ENCODE results near the gene ST6GALNAC3.
"Not testable (repeated sequence)": the region's sequence is repeated elsewhere in the genome, so short reads cannot be mapped to it uniquely, and the experiment has no call there.

Gene ST6GALNAC3

GRCh38 chr1:76073481-76073880 is 1.1 kb upstream of the ST6GALNAC3 start:
- DNase-seq (ENCODE audit: low read depth): peak; percentile 78

- DNase-seq (ENCODE audit: low read depth): no peak
Measured at GRCh38 chr1:76075188-76075489, 593 bp downstream of the ST6GALNAC3 start.

DNA sequence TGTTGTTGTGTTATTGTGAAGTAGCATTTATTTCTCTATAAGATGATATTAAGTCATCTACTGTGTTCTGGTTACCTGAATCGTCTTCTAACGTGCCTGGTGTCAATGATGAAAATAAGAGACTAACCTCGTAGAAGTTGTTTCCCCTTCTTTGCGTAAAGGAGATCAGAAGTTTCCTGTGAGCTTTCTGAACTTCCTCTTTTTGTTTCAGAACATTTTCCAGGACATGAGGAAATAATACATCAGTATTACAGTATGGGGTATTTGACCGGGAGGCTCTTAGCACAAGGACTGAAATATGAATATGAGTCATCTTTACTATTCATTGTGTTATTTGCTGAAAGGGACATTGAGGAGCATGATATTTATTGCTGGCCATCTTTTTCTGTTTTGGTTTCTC is 1.3 kb downstream of the ST6GALNAC3 start:
- peak; percentile 38 for DNase-seq (ENCODE audit: low read depth)

DNA sequence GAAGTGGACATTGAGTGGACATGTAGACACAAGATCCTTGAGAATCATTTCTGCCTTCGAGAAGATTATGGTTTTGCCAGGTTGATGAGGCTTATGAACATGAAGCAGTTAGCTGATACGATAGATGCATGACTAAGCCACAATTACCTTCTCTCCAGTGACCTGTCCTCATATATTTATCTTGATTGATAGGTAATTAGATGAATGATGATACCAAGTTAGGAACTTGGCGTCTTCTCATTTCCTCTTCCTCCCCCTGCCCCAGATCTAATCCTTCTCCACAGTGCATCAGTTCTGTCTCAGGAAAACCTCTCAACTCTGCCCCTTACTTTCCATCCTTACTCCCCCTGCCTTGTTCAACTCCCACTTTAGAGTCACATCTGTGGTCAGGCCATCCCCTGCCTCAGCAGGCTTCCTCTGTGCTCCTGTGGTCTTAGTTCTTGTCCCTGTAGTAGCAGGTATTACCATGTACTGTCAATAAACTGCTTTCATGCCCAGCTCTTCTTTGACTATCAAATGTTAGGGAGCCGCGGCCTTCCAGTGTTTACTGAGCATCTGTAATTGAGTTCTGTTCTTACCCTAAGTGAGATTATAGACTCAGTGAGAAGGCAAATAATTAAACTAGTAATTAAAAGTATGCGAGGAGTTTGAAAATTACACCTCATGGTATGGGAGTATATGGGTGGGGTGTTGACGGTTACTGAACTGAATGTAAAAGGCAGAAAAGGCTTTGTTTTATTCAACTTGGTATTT is 5.1 kb downstream of the ST6GALNAC3 start:
- DNase-seq (ENCODE audit: low read depth): no peak

DNA sequence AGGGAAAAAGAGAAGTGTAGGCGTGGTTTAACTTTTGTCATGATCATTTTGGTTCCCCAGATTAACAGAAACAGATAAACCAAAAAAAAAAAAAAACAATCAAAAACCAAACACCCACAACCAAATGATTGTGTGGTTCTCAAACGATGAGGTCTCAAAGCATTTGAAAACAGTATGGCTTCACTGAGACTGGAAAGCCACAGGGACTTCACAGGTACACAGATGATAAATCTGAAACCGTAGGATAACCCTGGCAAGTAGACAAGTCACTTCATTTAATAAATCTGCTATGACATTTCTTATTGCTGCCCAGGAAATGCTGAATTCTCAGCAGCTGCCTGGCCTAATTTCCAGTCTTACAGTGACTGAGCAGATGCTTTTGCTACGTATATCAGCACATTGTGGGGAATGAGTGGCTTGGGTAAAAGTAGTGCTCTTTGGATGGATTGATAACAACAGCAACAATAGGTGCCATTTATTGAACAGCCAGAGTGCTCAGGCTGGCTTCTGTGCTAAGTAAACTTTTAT is 6.1 kb downstream of the ST6GALNAC3 start:
- DNase-seq (ENCODE audit: low read depth): no peak

DNA sequence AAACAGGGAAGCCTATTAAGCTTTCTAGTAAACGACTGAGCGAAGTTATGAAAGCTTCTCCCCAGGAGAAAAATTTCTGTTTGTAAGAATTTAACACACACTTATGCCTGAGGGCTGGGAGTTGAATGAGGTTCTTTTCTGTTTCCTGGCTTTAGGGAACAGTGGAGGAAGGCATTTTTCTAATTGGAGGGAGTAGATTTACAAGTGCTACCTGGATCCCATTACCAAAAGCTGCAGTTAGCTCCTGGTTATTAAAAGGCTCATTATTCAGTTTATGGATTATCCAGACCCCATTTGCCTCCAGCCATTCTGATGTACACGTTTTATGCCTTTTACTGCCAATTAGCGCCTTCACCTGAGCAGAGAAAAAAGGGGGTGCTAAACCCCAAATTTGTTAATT is 7.5 kb downstream of the ST6GALNAC3 start:
- no peak for DNase-seq (ENCODE audit: low read depth)

DNA sequence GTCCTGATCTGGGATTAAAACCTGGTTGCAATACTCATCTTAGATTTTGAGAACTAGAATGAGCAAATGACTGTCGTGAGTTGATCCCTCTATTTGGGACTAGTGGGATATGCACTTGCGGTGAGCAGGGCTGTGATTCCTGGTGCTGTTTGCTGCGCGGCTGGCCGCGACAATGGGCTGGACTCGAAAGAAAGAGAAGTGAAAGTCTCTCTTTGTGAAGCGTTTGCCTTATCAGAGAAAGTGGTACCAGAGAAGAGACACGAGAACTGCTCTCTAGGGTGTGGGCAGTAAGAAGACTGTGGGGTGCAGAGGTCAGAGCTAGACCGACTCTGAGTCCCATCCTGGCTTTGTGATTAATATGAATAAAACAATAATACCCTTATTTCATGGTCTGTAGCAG is 8.6 kb downstream of the ST6GALNAC3 start:
- DNase-seq (ENCODE audit: low read depth): no peak

DNA sequence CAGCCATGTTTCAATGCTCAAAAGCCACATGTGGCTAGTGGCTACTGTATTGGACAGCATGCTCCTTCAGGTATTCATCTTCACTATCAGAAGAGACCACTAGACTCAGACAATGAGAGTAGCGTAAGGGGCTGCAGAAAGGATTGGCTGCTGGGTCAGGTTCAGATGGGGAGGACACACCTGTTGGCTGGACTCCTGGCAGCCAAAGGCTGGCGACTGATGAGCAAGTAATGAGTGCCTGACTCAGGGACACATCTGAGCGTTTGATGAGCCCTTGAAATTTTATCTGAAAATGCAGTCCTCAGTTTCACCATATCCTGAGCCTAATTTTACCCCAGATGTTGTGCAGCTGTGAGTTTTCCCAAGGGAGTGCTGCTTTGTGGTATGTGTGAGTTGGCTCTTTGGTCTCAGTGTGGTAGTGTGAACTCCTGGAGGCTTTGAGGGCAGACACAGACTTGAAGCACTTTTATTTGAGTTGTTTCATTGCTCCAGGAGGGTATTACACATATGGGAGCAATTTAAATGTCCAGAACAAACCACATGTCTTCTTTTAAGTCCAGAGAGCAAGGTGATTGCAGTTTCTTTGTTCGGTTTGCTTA is 9.6 kb downstream of the ST6GALNAC3 start:
- DNase-seq (ENCODE audit: low read depth): no peak

DNA sequence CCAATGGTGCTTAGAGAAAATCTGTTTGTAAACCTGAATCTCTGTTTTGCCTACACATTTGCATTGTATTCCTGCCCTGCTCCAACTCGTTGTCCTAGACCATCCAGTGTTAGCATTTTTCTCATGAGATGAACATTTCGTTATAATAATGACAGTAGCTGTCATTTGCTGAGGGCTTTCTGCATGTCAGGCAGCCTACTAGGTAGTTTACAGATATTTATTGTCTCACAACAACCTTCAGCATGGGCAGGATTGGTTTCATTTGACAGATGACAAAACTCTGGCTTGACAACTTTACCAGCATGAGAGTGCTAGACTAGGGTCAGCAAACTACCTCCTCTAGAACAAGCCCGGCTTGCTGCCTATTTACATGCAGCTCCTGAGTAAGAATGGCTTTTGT is 10.1 kb downstream of the ST6GALNAC3 start:
- DNase-seq (ENCODE audit: low read depth): no peak

DNA sequence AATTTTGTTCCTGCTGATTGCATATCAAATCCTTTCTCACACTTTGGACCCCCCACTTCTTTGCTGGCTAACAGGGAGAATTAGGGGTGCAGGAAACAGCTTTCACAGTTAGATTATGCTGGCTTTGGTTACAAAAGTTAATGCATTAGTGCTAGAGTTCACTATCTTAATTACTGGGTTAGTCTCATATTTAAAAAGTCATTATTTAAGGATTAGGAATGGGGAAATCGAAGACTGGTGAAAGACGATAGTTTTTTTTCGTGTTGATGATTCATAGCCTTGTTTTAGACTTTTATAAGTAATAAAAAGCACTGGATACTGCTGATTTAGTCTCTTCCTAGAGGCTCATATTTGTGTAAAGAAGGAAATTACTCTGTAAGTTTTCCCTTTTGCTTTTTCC is 11.6 kb downstream of the ST6GALNAC3 start:
- no peak for DNase-seq (ENCODE audit: low read depth)

GRCh38 chr1:76086597-76086996 is 12.1 kb downstream of the ST6GALNAC3 start:
- DNase-seq (ENCODE audit: low read depth): no peak

DNA sequence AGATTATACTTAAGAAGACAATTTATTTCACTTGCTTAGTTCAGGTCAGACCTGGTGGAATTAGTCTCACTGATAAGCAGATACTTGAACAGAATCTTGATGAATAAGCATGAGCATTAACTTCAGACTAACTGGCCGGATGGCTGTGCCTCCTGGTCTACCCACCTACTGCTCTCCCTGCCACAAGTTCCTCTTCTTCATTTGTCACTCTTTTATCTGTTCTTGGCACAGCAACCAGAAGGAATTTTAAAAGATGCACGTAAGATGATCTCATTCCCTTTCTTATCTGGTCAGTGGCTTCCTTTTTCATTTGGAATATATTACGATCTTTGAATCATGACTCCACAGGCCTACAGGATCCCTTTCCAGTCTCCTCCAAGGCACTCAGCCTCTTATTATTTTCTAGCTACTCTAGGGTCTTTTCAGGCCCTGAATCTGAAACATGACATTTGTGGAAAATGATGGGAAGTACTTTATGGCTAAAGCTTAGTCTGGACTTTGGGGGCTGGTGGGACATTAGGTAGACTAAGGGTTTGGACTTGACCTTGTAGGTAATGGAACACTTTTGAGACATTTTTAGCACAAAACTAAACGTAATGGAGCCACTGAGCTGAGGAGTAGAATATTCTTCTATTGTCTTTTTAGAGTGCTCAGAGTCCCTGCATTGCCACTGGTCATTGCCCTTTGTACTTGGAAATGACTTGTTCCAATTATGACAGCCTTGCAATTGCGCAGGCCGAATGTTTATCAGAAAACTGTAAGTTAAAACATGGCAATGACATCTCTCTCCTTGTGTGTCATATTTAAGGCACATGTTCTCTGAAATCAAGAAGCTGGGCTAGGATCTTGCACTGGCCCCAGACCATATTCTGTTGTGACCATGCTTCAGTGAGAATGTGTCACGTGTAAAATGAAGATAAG is 16.0 kb downstream of the ST6GALNAC3 start:
- no peak for DNase-seq (ENCODE audit: low read depth)

DNA sequence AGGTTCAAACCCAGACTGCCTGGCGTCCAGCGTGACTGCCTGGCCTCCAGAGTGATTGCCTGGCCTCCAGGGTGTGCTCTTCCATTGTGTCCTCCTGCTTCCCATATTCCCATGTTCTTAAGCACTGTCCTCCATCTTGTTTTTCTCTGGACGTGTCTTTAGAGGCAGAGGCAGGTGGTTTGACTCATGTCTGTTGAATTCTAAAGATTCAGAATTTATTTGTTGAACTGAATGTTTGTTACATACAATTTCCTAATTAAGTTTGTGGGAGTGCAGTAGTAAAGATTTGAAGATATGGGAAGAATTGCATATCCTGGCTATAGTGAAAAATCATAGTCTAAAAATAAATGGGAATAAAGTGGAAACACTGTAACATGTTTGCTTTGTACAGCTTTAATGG is 18.3 kb downstream of the ST6GALNAC3 start:
- DNase-seq (ENCODE audit: low read depth): no peak

DNA sequence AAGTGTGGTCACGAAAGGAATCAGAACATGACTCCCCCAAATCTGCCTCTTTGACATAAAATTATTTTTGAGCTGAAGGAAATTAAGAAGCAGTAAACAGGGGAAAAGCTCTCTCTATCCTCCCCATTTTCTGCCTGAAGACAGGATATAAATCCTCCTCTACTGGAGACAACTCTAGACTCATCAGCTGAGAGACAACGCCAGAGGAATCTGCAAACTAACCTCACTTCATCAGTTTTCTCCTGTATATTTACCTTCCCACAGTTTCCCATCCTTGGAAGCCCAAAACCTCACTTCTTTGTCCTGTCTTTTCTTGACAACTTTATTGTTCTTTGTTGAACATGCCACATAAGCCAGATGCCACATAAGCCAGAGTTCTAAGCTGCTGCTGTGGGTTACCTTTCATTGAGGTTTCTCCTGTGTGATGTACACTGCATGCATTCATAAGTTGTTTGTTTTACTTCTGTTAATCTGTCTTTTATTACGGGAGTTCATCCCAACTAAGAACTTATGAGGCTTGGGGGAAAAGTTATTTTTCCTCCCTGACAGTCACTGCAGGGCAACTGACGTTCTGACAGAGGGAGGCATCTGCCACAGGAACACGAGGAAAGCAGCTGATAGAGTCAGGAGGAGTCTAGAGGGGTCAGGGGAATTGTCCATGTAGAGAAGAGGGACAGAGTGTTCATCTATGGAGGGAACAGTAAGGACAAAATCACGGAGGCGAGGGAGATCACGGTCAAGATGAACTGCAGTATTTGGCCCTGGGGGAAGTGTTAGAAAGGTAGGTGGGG is 19.2 kb downstream of the ST6GALNAC3 start:
- DNase-seq (ENCODE audit: low read depth): no peak

DNA sequence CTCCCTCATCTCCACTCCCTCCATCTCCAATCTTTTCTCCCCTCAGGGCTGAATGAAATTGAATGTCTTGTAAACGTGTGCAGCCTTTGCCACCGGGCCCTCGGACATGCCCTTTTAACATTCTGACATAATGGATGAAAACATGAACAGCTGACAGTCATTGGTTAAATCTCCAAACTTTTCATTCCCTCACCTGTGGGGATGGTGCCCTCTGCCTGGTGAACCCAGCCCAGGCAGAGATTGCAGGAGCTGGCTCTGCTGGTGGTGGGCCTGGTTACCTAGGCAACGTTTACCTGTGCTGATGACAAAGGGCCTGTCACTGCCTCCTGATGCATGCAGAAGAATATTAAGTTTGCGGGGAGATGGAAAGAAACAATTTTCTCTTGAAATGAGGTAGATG is 21.3 kb downstream of the ST6GALNAC3 start:
- DNase-seq (ENCODE audit: low read depth): no peak

DNA sequence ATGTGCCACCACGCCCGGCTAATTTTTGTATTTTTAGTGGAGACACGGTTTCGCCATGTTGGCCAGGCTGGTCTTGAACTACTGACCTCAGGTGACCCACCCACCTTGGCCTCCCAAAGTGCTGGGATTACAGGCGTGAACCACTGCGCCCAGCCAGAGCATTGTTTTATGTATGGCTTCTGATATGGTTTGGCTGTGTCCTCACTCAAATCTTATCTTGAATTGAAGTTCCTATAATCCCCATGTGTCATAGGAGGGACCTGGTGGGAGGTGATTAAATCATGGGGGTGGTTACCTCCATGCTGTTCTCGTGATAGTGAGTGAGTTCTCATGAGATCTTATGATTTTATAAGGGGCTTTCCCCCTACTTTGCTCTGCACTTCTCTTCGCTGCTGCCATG is 22.5 kb downstream of the ST6GALNAC3 start:
- DNase-seq (ENCODE audit: low read depth): not testable (repeated sequence)

GRCh38 chr1:76098845-76099244 is 24.3 kb downstream of the ST6GALNAC3 start:
- no peak for DNase-seq (ENCODE audit: low read depth)

GRCh38 chr1:76101548-76101947 is 27.0 kb downstream of the ST6GALNAC3 start:
- no peak for DNase-seq (ENCODE audit: low read depth)

DNA sequence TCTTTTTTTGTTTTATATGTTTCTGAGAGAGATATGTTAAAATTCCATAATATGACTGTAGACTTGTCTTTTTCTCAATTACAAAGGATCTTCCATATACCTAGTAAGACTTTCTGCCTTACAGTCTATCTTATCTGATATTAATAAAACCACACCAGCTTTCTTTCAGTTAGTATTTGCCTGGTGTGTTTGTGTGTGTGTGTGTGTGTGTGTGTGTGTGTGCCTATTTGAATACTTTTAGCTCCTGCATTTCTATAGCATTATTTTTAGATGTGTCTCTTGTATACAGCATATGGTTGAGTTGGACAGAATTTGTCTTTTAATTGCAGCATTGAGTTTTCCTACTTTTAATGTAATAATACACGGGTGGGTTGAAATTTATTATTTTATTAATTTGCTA is 27.5 kb downstream of the ST6GALNAC3 start:
- no peak for DNase-seq (ENCODE audit: low read depth)

- DNase-seq (ENCODE audit: low read depth): no peak
Measured at GRCh38 chr1:76103034-76103433, 28.5 kb downstream of the ST6GALNAC3 start.

GRCh38 chr1:76105372-76105771 is 30.8 kb downstream of the ST6GALNAC3 start:
- DNase-seq (ENCODE audit: low read depth): no peak

DNA sequence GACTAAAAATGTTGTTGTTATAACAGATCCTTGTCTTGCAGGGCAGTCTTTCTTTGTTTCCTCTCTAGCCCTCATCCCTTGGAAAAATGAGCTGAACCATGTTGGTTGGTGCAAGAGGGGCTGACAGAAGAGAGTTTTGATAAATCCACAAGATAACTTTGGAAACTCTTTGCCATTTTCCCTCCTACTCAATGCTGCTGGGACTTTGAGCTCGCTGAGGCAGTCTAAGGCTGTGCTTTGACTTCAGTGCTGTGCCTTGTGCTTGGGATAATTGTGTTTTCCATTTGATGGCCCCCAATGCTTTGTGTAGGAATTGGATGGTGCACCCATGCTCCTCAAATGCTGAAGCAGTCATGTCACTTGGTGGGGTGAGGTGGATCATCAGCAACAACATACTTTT is 31.7 kb downstream of the ST6GALNAC3 start:
- DNase-seq (ENCODE audit: low read depth): no peak

Data from ELR (cell line).